WTC11 (cell line): ENCODE results near the gene KERA.

ENCODE experiments used
- TF ChIP-seq, protein P1 (sequence below): sonication (generic); formaldehyde crosslinking; IDR thresholded peaks from 2 replicates; pipeline ENCODE4 v1.8.0; 2022; ENCODE audit warnings: mild to moderate bottlenecking, missing genetic modification reagents
- TF ChIP-seq, protein P2 (sequence below): fragments of 200-600 bp; IDR thresholded peaks from 2 replicates; pipeline ENCODE4 v1.8.0; 2022; ENCODE audit warnings: antibody characterized with exemption

DNA sequence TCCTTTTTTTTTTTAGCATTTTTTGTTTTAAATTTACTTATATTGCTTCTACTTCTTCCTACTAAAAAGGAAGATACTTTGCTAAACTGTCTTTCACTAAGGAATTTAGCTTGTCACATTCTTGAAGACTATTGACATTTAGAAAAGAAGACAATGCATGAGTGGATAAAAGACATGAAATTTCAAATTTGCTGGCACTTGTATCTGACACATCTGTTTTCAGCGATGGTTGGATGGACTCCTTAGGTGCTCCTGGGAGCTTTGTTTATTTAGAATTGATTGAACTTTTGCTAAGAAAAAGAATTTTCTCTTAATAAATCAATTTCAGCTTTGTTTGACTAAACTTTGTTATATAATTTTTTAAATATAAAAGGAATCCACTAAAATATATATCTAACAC is 3.3 kb upstream of the KERA start:
- TF ChIP-seq, protein P1, sequence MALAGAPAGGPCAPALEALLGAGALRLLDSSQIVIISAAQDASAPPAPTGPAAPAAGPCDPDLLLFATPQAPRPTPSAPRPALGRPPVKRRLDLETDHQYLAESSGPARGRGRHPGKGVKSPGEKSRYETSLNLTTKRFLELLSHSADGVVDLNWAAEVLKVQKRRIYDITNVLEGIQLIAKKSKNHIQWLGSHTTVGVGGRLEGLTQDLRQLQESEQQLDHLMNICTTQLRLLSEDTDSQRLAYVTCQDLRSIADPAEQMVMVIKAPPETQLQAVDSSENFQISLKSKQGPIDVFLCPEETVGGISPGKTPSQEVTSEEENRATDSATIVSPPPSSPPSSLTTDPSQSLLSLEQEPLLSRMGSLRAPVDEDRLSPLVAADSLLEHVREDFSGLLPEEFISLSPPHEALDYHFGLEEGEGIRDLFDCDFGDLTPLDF (CRISPR knock-in tag), result no peak
- TF ChIP-seq, protein P2, sequence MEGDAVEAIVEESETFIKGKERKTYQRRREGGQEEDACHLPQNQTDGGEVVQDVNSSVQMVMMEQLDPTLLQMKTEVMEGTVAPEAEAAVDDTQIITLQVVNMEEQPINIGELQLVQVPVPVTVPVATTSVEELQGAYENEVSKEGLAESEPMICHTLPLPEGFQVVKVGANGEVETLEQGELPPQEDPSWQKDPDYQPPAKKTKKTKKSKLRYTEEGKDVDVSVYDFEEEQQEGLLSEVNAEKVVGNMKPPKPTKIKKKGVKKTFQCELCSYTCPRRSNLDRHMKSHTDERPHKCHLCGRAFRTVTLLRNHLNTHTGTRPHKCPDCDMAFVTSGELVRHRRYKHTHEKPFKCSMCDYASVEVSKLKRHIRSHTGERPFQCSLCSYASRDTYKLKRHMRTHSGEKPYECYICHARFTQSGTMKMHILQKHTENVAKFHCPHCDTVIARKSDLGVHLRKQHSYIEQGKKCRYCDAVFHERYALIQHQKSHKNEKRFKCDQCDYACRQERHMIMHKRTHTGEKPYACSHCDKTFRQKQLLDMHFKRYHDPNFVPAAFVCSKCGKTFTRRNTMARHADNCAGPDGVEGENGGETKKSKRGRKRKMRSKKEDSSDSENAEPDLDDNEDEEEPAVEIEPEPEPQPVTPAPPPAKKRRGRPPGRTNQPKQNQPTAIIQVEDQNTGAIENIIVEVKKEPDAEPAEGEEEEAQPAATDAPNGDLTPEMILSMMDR, result no peak
